HepG2 (cell line): ENCODE results near the gene MYO16. TPM values are rescaled to one million over a fixed set of nuclear protein-coding genes. Genes with fewer than 3 reads are reported as not detected.

ENCODE experiments used
- ATAC-seq: fragments of 200-7000 bp; cut with Tn5 transposase; 3 replicates; pipeline ENCODE4 v1.9.1; 2020; ENCODE audit warnings: mild to moderate bottlenecking, moderate library complexity
- BruUV-seq: library from RNA; stranded (reverse); fragments of 400-500 nt; replicated peaks from 2 replicates; lab custom pipeline; 2021; lab: Mats Ljungman, UMichigan
- CTCF ChIA-PET: fragments of 300-600 bp; formaldehyde crosslinking; extraction: SDS; loops from one replicate; lab custom pipeline; 2021; ENCODE audit warnings: low total read pairs, inconsistent platforms, low intra/inter-chr PET ratio; lab: Yijun Ruan, JAX
- POLR2A ChIA-PET: fragments of 350-600 bp; sonication (Branson Sonifier 250); formaldehyde crosslinking; loops from one replicate; lab custom pipeline; 2020; ENCODE audit warnings: antibody characterized with exemption, inconsistent platforms; lab: Yijun Ruan, JAX
- DNase-seq: peaks from one replicate; pipeline ENCODE4 v3.0.0-alpha.2; 2015; ENCODE audit warnings: low spot score
- FAIRE-seq: peaks from 3 replicates; lab custom pipeline; 2011; peaks lifted over from hg19 to GRCh38; lab: Jason Lieb, UNC
- H2AFZ ChIP-seq: one replicate; pipeline ENCODE4 v1.6.1; 2011; ENCODE audit warnings: low read length, inconsistent platforms
- H3K27ac ChIP-seq: fragments of 300-600 bp; 3 replicates; pipeline ENCODE4 v1.8.0; 2011; ENCODE audit warnings: mixed run types, mild to moderate bottlenecking, mixed read lengths, low read length, inconsistent platforms; ENCODE audit not compliant: insufficient read depth; ENCODE audit errors: extremely low read length
- H3K27me3 ChIP-seq, 2 experiments: fragments of 200-600 bp in 1 of 2; 2 replicates in 1 of 2; 3 replicates in 1 of 2; pipeline versions ENCODE4 v1.6.0 to v1.8.0; 2011; ENCODE audit warnings: low read length in 2 of 2, mild to moderate bottlenecking in 2 of 2, moderate library complexity in 2 of 2, inconsistent platforms in 1 of 2; ENCODE audit not compliant: insufficient read depth in 2 of 2, control insufficient read depth in 1 of 2
- H3K36me3 ChIP-seq, 2 experiments: fragments of 200-600 bp in 1 of 2; replicated peaks in 1 of 2; 2 replicates in 1 of 2; 3 replicates in 1 of 2; pipeline versions ENCODE4 v1.5.1 to v1.8.0; 2011; ENCODE audit warnings: low read length in 2 of 2, inconsistent platforms in 1 of 2; ENCODE audit not compliant: insufficient read depth in 2 of 2, control insufficient read depth in 1 of 2
- H3K4me1 ChIP-seq: 2 replicates; pipeline ENCODE4 v1.5.1; 2012; ENCODE audit warnings: low read length, inconsistent platforms; ENCODE audit not compliant: insufficient read depth
- H3K4me2 ChIP-seq: 2 replicates; pipeline ENCODE4 v1.6.0; 2011; ENCODE audit warnings: low read depth, low read length, inconsistent platforms
- H3K4me3 ChIP-seq, 3 experiments: fragments of 200-600 bp in 1 of 3; sonication (generic), shearing (Covaris generic) in 1 of 3; replicated peaks in 1 of 3; 2 replicates each; pipeline ENCODE4 v1.5.1; 2011 to 2016; ENCODE audit warnings: low read length in 3 of 3, inconsistent platforms in 2 of 3, low read depth in 2 of 3, mild to moderate bottlenecking in 2 of 3, control low read depth in 1 of 3, mixed read lengths in 1 of 3; ENCODE audit not compliant: insufficient read depth in 1 of 3
- H3K79me2 ChIP-seq: one replicate; pipeline ENCODE4 v1.6.1; 2011; ENCODE audit warnings: low read length, inconsistent platforms; ENCODE audit not compliant: insufficient read depth
- H3K9ac ChIP-seq: 2 replicates; pipeline ENCODE4 v1.6.0; 2011; ENCODE audit warnings: mild to moderate bottlenecking, low read depth, low read length, inconsistent platforms; ENCODE audit not compliant: insufficient read depth
- H3K9me3 ChIP-seq: 2 replicates; pipeline ENCODE4 v1.5.1; 2012; ENCODE audit warnings: mild to moderate bottlenecking, low read length
- H4K20me1 ChIP-seq: 2 replicates; pipeline ENCODE4 v1.6.0; 2011; ENCODE audit warnings: inconsistent platforms, mild to moderate bottlenecking, low read length, moderate library complexity; ENCODE audit not compliant: insufficient read depth
- ARNT ChIP-seq: fragments of 450-650 bp; IDR thresholded peaks from 2 replicates; pipeline ENCODE4 v1.6.1; 2017
- FOSL2 ChIP-seq: sonication (generic); formaldehyde crosslinking; IDR thresholded peaks from 2 replicates; pipeline ENCODE4 v1.4.0; 2020; ENCODE audit warnings: missing genetic modification reagents
- GABPB1 ChIP-seq: IDR thresholded peaks from 2 replicates; pipeline ENCODE4 v1.6.1; 2016; ENCODE audit warnings: mild to moderate bottlenecking, missing genetic modification reagents, moderate library complexity, missing compliant biosample characterization
- SMARCC2 ChIP-seq: fragments of 450-650 bp; IDR thresholded peaks from 2 replicates; pipeline ENCODE4 v1.6.1; 2017; ENCODE audit warnings: antibody characterized with exemption, mild to moderate bottlenecking
- SNAI1 ChIP-seq: sonication (generic); formaldehyde crosslinking; IDR thresholded peaks from 2 replicates; pipeline ENCODE4 v1.5.0; 2020; ENCODE audit warnings: mild to moderate bottlenecking, missing genetic modification reagents, borderline replicate concordance
- SP5 ChIP-seq: IDR thresholded peaks from 2 replicates; pipeline ENCODE4 v1.6.1; 2016; ENCODE audit warnings: low read depth, borderline replicate concordance
- SRY ChIP-seq: sonication (generic); formaldehyde crosslinking; IDR thresholded peaks from 2 replicates; pipeline ENCODE4 v1.8.0; 2022; ENCODE audit warnings: mild to moderate bottlenecking, missing genetic modification reagents
- ZNF263 ChIP-seq: sonication (generic); formaldehyde crosslinking; IDR thresholded peaks from 2 replicates; pipeline ENCODE4 v1.4.0; 2020; ENCODE audit warnings: missing genetic modification reagents
- ZNF337 ChIP-seq: sonication (generic); formaldehyde crosslinking; IDR thresholded peaks from 2 replicates; pipeline ENCODE4 v1.5.1; 2020; ENCODE audit warnings: missing genetic modification reagents, low read depth, mild to moderate bottlenecking, borderline replicate concordance
- ZNF484 ChIP-seq: sonication (generic); formaldehyde crosslinking; IDR thresholded peaks from 2 replicates; pipeline ENCODE4 v1.5.1; 2020; ENCODE audit warnings: mild to moderate bottlenecking, low read depth, missing genetic modification reagents, borderline replicate concordance
- ZNF660 ChIP-seq: sonication (generic); formaldehyde crosslinking; IDR thresholded peaks from 2 replicates; pipeline ENCODE4 v1.5.1; 2020; ENCODE audit warnings: mild to moderate bottlenecking, low read depth, missing genetic modification reagents, borderline replicate concordance
- ZNF672 ChIP-seq: sonication (generic); formaldehyde crosslinking; IDR thresholded peaks from 2 replicates; pipeline ENCODE4 v1.8.1; 2022; ENCODE audit warnings: missing genetic modification reagents
- ZNF703 ChIP-seq: sonication (generic); formaldehyde crosslinking; IDR thresholded peaks from 2 replicates; pipeline ENCODE4 v1.5.1; 2020; ENCODE audit warnings: missing genetic modification reagents, mild to moderate bottlenecking, moderate library complexity, borderline replicate concordance
- ZXDC ChIP-seq: sonication (generic); formaldehyde crosslinking; IDR thresholded peaks from 2 replicates; pipeline ENCODE4 v1.5.0; 2020; ENCODE audit warnings: mild to moderate bottlenecking, missing genetic modification reagents
- WGBS: methylation state at CpG from one replicate; pipeline ENCODE4 v1.1.6; 2017; ENCODE audit warnings: low lambda C conversion rate; 5-methylcytosine and 5-hydroxymethylcytosine counted together
- in situ Hi-C: cut with HindIII; loops from 2 replicates; pipeline ENCODE4 v1.10.0; 2017; ENCODE audit warnings: low pct_unique_long_range_greater_than_20kb; ENCODE audit not compliant: extremely low pct_ligation_motif_present
- intact Hi-C: fragments of 100-400 bp; cut with micrococcal nuclease; formaldehyde crosslinking; loops from one replicate; pipeline ENCODE4 v1.10.0; 2022; ENCODE audit not compliant: unreplicated experiment
- polyA plus RNA-seq, 8 experiments: library from polyadenylated mRNA; depleted of rRNA in 3 of 8; stranded (reverse) in 7 of 8; unstranded in 1 of 8; fragments of >200 nt; fragmentation: Illumina TruSeq in 4 of 8; extraction: Trizol in 4 of 8; gene quantifications; 2 replicates each; pipeline versions ENCODE4 v1.2.1 to v1.2.3, GENCODE V29; 2011 to 2016; ENCODE audit warnings: low read depth in 4 of 8, missing spikeins in 1 of 8, mixed read lengths in 1 of 8; ENCODE audit not compliant: insufficient read depth in 1 of 8
- total RNA-seq, 5 experiments: library from RNA; depleted of rRNA; stranded (reverse); fragments of >200 nt; fragmentation: Illumina TruSeq; extraction: Trizol; gene quantifications; 2 replicates each; pipeline ENCODE4 v1.2.3, GENCODE V29; 2016; ENCODE audit warnings: low read depth in 1 of 5

MYO16 gene
- total and polyA plus RNA-seq, 2 of the 13 experiments (the other 11 are each of a cell fraction or from before 2014, with no cell fraction given) = not detected

GRCh38 chr13:108922108-108922507, 292.7 kb downstream of the MYO16 start:
- Histone ChIP-seq H3K4me2 (no peak overlapping the region), H3K27ac (no peak overlapping the region), H3K36me3 (no peaks in the 10 kb centered on the region), H3K9me3 (no peaks in the 10 kb centered on the region), H3K27me3 (no peaks in the 10 kb centered on the region; a peak in 1 of 5 replicates), H2AFZ (no peak overlapping the region), H3K4me3 (no peak overlapping the region), H3K79me2 (no peaks in the 10 kb centered on the region), H3K4me1 (no peaks in the 10 kb centered on the region), H3K9ac (no peak overlapping the region), H4K20me1 (no peaks in the 10 kb centered on the region)
- ChIA-PET POLR2A (no interaction called here), CTCF (no interaction called here)
- intact Hi-C loops = no loop called here
- TF ChIP-seq ZNF703 (CRISPR knock-in tag) (no peak), FOSL2 (CRISPR knock-in tag) (no peak), ARNT (no peak), GABPB1 (CRISPR knock-in tag) (no peak), ZXDC (CRISPR knock-in tag) (no peak), SRY (no peak), ZNF263 (CRISPR knock-in tag) (no peak), ZNF660 (CRISPR knock-in tag) (no peak), ZNF337 (CRISPR knock-in tag) (no peak), ZNF484 (no peak), ZNF672 (CRISPR knock-in tag) (no peak), SNAI1 (CRISPR knock-in tag) (no peak), SMARCC2 (no peak), SP5 (CRISPR knock-in tag) (no peak)
- ATAC-seq (no peak), DNase-seq (no peak), FAIRE-seq (no peak)
- in situ Hi-C loops = no loop called here
- BruUV-seq = no TSS peak
- WGBS = 19% methylated on average over 5 of the region's 5 CpGs
